Esophagus squamous epithelium (tissue), 5 donors: Measurements from ENCODE around the gene TCF12. TPM values are rescaled to one million over a fixed set of nuclear protein-coding genes. Genes with fewer than 3 reads are reported as not detected.

Experiments
- DNase-seq: peaks from one replicate; lab custom pipeline; 2025; lab: John Stamatoyannopoulos, UW
- H3K27ac ChIP-seq, 4 donors: fragments of 200-600 bp; sonication (generic); one replicate each; pipeline ENCODE4 v1.5.1; 2016 to 2019; ENCODE audit warnings: mild to moderate bottlenecking in 1 of 4
- H3K27me3 ChIP-seq, 4 donors: fragments of 200-600 bp; sonication (generic); 1 replicate in 3 of 4; 2 replicates in 1 of 4; pipeline versions ENCODE4 v1.5.1 to v1.6.0; 2017 to 2021; ENCODE audit warnings: antibody characterized with exemption in 1 of 4
- H3K36me3 ChIP-seq, 3 donors: fragments of 200-600 bp; sonication (generic); one replicate each; pipeline ENCODE4 v1.5.1; 2016 to 2019
- H3K4me1 ChIP-seq, 3 donors: fragments of 200-600 bp; sonication (generic); one replicate each; pipeline ENCODE4 v1.5.1; 2017 to 2019
- H3K4me3 ChIP-seq, 4 donors: fragments of 200-600 bp; sonication (generic); 1 replicate in 3 of 4; 2 replicates in 1 of 4; pipeline ENCODE4 v1.5.1; 2016 to 2019; ENCODE audit warnings: mild to moderate bottlenecking in 2 of 4, moderate library complexity in 1 of 4
- H3K9me3 ChIP-seq, 3 donors: fragments of 200-600 bp; sonication (generic); one replicate each; pipeline ENCODE4 v1.5.1; 2016 to 2019
- CTCF ChIP-seq, 6 experiments: fragments of 450-650 bp in 4 of 6; fragments of 200-600 bp in 2 of 6; sonication (generic) in 2 of 6; IDR thresholded peaks; one replicate each; pipeline ENCODE4 v1.5.1; 2016 to 2019; ENCODE audit warnings: antibody characterized with exemption in 6 of 6, mild to moderate bottlenecking in 4 of 6, moderate library complexity in 4 of 6
- POLR2A ChIP-seq, 4 donors: fragments of 450-650 bp; IDR thresholded peaks; one replicate each; pipeline ENCODE4 v1.6.1; 2017; ENCODE audit warnings: antibody characterized with exemption in 4 of 4, mild to moderate bottlenecking in 4 of 4, moderate library complexity in 3 of 4
- WGBS, 2 donors: methylation state at CpG; one replicate each; pipeline ENCODE4 v1.1.5; 2018; 5-methylcytosine and 5-hydroxymethylcytosine counted together
- intact Hi-C: fragments of 100-400 bp; cut with DNase I; formaldehyde crosslinking; loops from one replicate; pipeline ENCODE4 v1.15.0; 2022
- small RNA-seq, 4 donors: library from RNA; depleted of rRNA; stranded (forward); fragments of <200 nt; gene quantifications; one replicate each; pipeline ENCODE3, GENCODE V24; 2016
- total RNA-seq, 4 donors: library from RNA; depleted of rRNA; stranded (reverse); fragments of >200 nt; gene quantifications; one replicate each; pipeline ENCODE4 v1.1.0, GENCODE V29; 2016
- donor health status: DM: yes; HTN: yes; CAD: no.

The TCF12 gene
- total RNA-seq, 4 donors from 2014 or later: 28.5 to 90.4 (median 51.3) TPM

GRCh38 chr15:57339321-57339720, 420.9 kb downstream of the TCF12 start:
- DNase-seq: no peak
- TF ChIP-seq CTCF (IDR thresholded peaks at IDR 0.05) (no peak), POLR2A (IDR thresholded peaks at IDR 0.05) (no peak)
- no peaks in the 10 kb centered on the region for H3K9me3 ChIP-seq
- no peak overlapping the region for H3K4me3 ChIP-seq
- H3K36me3 ChIP-seq: no peaks in the 10 kb centered on the region
- no peaks in the 10 kb centered on the region for H3K27me3 ChIP-seq
- WGBS, 2 donors: 89 to 90% methylated on average over 1 to 2 of the region's 5 CpGs
- intact Hi-C loops: no loop called here
- H3K4me1 ChIP-seq: peaks cover 0 to 24% (median 0%) of the 10 kb centered on the region in 3 donors
- no peak overlapping the region for H3K27ac ChIP-seq

Small RNAs within 50 kb of the gene (small RNA-seq; reads per million reads assigned to genes)
- 0 to 0.27 (median 0) reads per million in 4 donors for gene RF01210

Other genes with a start within 250 kb of the TCF12 start
- 10 to 100 TPM; 11.7 to 42.9 (median 15.1) TPM for gene ZNF280D, start 185.1 kb upstream of the TCF12 start, total RNA-seq